ENCODE measurements around the gene REELD1.

- TF ChIP-seq, protein P1, sequence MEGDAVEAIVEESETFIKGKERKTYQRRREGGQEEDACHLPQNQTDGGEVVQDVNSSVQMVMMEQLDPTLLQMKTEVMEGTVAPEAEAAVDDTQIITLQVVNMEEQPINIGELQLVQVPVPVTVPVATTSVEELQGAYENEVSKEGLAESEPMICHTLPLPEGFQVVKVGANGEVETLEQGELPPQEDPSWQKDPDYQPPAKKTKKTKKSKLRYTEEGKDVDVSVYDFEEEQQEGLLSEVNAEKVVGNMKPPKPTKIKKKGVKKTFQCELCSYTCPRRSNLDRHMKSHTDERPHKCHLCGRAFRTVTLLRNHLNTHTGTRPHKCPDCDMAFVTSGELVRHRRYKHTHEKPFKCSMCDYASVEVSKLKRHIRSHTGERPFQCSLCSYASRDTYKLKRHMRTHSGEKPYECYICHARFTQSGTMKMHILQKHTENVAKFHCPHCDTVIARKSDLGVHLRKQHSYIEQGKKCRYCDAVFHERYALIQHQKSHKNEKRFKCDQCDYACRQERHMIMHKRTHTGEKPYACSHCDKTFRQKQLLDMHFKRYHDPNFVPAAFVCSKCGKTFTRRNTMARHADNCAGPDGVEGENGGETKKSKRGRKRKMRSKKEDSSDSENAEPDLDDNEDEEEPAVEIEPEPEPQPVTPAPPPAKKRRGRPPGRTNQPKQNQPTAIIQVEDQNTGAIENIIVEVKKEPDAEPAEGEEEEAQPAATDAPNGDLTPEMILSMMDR (IDR thresholded peaks at IDR 0.05): peak; percentile 14; the same call in 1 of the 2 replicates
- TF ChIP-seq ZFX (IDR thresholded peaks at IDR 0.05; ENCODE audit: borderline replicate concordance): no peak
Observed at GRCh38 chr4:146175541-146176453, 38.5 kb upstream of the REELD1 start, which contains the start of gene LSM6.
